NT2/D1 (cell line): ENCODE measurements around the gene MAN2B1.
A peak's percentile ranks its signal among the peaks of the same experiment; 100 is the strongest.
"Not testable (repeated sequence)": the region's sequence is repeated elsewhere in the genome, so short reads cannot be mapped to it uniquely, and the experiment has no call there.

ENCODE experiments used
- DNase-seq: peaks from one replicate; pipeline ENCODE4 v3.0.0-alpha.2; 2011; ENCODE audit warnings: low read depth, low spot score
- H3K27me3 ChIP-seq: 2 replicates; pipeline ENCODE4 v1.6.0; 2011; ENCODE audit warnings: mild to moderate bottlenecking; ENCODE audit not compliant: insufficient read length, insufficient read depth
- H3K36me3 ChIP-seq: 2 replicates; pipeline ENCODE4 v1.6.1; 2011; ENCODE audit warnings: mild to moderate bottlenecking, low read length, mixed read lengths; ENCODE audit not compliant: insufficient read depth, insufficient read length
- H3K4me1 ChIP-seq: 2 replicates; pipeline ENCODE4 v1.5.1; 2011; ENCODE audit not compliant: insufficient read depth, insufficient read length
- H3K4me3 ChIP-seq: 2 replicates; pipeline ENCODE4 v1.5.1; 2011; ENCODE audit warnings: low read depth; ENCODE audit not compliant: insufficient read length
- H3K9ac ChIP-seq: 2 replicates; pipeline ENCODE4 v1.6.0; 2011; ENCODE audit warnings: low read depth; ENCODE audit not compliant: insufficient read length
- H3K9me3 ChIP-seq: 2 replicates; pipeline ENCODE4 v1.5.1; 2011; ENCODE audit warnings: mild to moderate bottlenecking, low read length; ENCODE audit not compliant: insufficient read depth
- SUZ12 ChIP-seq: IDR thresholded peaks from 2 replicates; pipeline ENCODE4 v1.6.1; 2011; ENCODE audit not compliant: insufficient read length, insufficient read depth; ENCODE audit errors: extremely low read depth
- YY1 ChIP-seq: IDR thresholded peaks from 2 replicates; pipeline ENCODE4 v1.6.1; 2011; ENCODE audit not compliant: insufficient read length, insufficient read depth
- ZNF274 ChIP-seq: IDR thresholded peaks from 2 replicates; pipeline ENCODE4 v1.6.1; 2011; ENCODE audit warnings: mild to moderate bottlenecking, low read depth, low read length

Gene MAN2B1

GRCh38 chr19:12646551-12646950 is 20.0 kb downstream of the MAN2B1 start:
- H3K36me3 ChIP-seq = peaks cover 29% of the 10 kb centered on the region
- no peaks in the 10 kb centered on the region; the same call in 1 of the 2 replicates for H3K9me3 ChIP-seq
- no peaks in the 10 kb centered on the region for H3K4me1 ChIP-seq
- no peak for DNase-seq
- no peak overlapping the region for H3K9ac ChIP-seq
- H3K4me3 ChIP-seq = no peak overlapping the region
- H3K27me3 ChIP-seq = no peaks in the 10 kb centered on the region
- TF ChIP-seq SUZ12 (no peak), YY1 (no peak), ZNF274 (no peak)

GRCh38 chr19:12643716-12644115 is 22.8 kb downstream of the MAN2B1 start:
- H3K9me3 ChIP-seq, H3K4me1 ChIP-seq, H3K9ac ChIP-seq, H3K27me3 ChIP-seq, DNase-seq, H3K4me3 ChIP-seq: not testable (repeated sequence)
- H3K36me3 ChIP-seq = peaks cover 25% of the 10 kb centered on the region

- Histone ChIP-seq H3K27me3 (no peaks in the 10 kb centered on the region), H3K4me1 (no peaks in the 10 kb centered on the region), H3K36me3 (peaks cover 21% of the 10 kb centered on the region), H3K4me3 (no peak overlapping the region), H3K9me3 (no peaks in the 10 kb centered on the region), H3K9ac (no peak overlapping the region)
- DNase-seq = no peak
- no peak for TF ChIP-seq SUZ12
- TF ChIP-seq ZNF274 = no peak
- TF ChIP-seq YY1 = no peak
These were observed 24.0 kb downstream of the MAN2B1 start for GRCh38 chr19:12642506-12642905.

- no peaks in the 10 kb centered on the region for H3K27me3 ChIP-seq
- H3K9me3 ChIP-seq = no peaks in the 10 kb centered on the region
- H3K9ac ChIP-seq = no peak overlapping the region
- TF ChIP-seq ZNF274 = no peak
- no peak for TF ChIP-seq YY1
- no peak for TF ChIP-seq SUZ12
- no peak overlapping the region for H3K4me3 ChIP-seq
- no peak for DNase-seq
- peaks cover 2% of the 10 kb centered on the region for H3K4me1 ChIP-seq
- peaks cover 12% of the 10 kb centered on the region for H3K36me3 ChIP-seq
These were observed 25.1 kb downstream of the MAN2B1 start for GRCh38 chr19:12641456-12641855.

GRCh38 chr19:12639901-12640613 is 26.5 kb downstream of the MAN2B1 start:
- Histone ChIP-seq H3K4me1 (peaks cover 2% of the 10 kb centered on the region), H3K9ac (peak overlapping the region; percentile 74), H3K4me3 (peak overlapping the region; percentile 29), H3K9me3 (no peaks in the 10 kb centered on the region), H3K27me3 (no peaks in the 10 kb centered on the region), H3K36me3 (peaks cover 10% of the 10 kb centered on the region)
- peak; percentile 81 for DNase-seq
- TF ChIP-seq YY1 = no peak
- TF ChIP-seq ZNF274 = no peak
- TF ChIP-seq SUZ12 = no peak

GRCh38 chr19:12638611-12639182 is 27.8 kb downstream of the MAN2B1 start:
- no peak for DNase-seq
- Histone ChIP-seq H3K9me3 (no peaks in the 10 kb centered on the region), H3K4me1 (peaks cover 2% of the 10 kb centered on the region), H3K4me3 (no peak overlapping the region), H3K9ac (no peak overlapping the region), H3K36me3 (peaks cover 3% of the 10 kb centered on the region), H3K27me3 (no peaks in the 10 kb centered on the region)
- TF ChIP-seq SUZ12 (no peak), ZNF274 (no peak), YY1 (no peak)

- DNase-seq = no peak
- TF ChIP-seq SUZ12 = no peak
- no peak for TF ChIP-seq ZNF274
- no peak for TF ChIP-seq YY1
- no peak overlapping the region for H3K4me3 ChIP-seq
- H3K27me3 ChIP-seq = no peaks in the 10 kb centered on the region
- H3K36me3 ChIP-seq = peaks cover 10% of the 10 kb centered on the region
- H3K9ac ChIP-seq = no peak overlapping the region
- no peaks in the 10 kb centered on the region for H3K9me3 ChIP-seq
- H3K4me1 ChIP-seq = peaks cover 2% of the 10 kb centered on the region
These were observed 29.9 kb downstream of the MAN2B1 start for GRCh38 chr19:12636631-12637030.

- peaks cover 74% of the 10 kb centered on the region for H3K36me3 ChIP-seq
These were observed 37.3 kb downstream of the MAN2B1 start for GRCh38 chr19:12629215-12629614.

More at GRCh38 chr19:12629215-12629614, 37.3 kb downstream of the MAN2B1 start:
- Histone ChIP-seq H3K9me3 (peaks cover 65% of the 10 kb centered on the region), H3K27me3 (no peaks in the 10 kb centered on the region), H3K9ac (no peak overlapping the region), H3K4me1 (no peaks in the 10 kb centered on the region), H3K4me3 (no peak overlapping the region)
- TF ChIP-seq SUZ12 (no peak), ZNF274 (no peak), YY1 (no peak)
- no peak for DNase-seq
